ENCODE measurements around the gene EDRF1. TPM values are rescaled to one million over a fixed set of nuclear protein-coding genes. Genes with fewer than 3 reads are reported as not detected.
"Not testable (repeated sequence)": the region's sequence is repeated elsewhere in the genome, so short reads cannot be mapped to it uniquely, and the experiment has no call there.

EDRF1 gene
- polyA plus RNA-seq, 1 donor (not counting 4 experiments of a cell fraction or from before 2014, with no cell fraction given): 20.4 TPM

DNA sequence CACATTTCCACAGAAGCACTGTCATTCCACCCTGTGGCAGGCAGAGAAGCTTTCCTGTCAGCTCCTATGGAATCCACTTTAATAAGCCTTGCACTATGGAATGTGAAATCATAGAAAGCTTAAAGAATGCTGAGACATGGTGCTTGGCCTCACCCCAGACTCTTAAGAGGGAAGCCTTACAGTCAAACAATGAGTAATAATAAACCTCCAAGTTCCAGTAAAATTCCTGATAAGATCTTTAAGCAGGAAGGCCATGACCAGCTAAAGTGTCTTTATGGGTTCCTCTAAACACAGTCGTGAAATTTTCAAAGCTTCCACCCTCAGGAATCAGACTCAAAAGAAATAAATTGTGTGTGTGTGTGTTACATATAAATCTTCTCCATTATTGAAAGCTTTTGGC lies 24.6 kb upstream of the EDRF1 start:
- Histone ChIP-seq H3K79me2 (ENCODE audit: control insufficient read depth, insufficient read depth, low read length) (no peaks in the 10 kb centered on the region), H3K27me3 (ENCODE audit: control insufficient read depth, extremely low read depth, insufficient read depth, low read length) (no peaks in the 10 kb centered on the region), H4K20me1 (ENCODE audit: control insufficient read depth, extremely low read depth, insufficient read depth, low read length) (no peaks in the 10 kb centered on the region), H3K27ac (ENCODE audit: control insufficient read depth, insufficient read depth, low read length) (no peak overlapping the region), H3K9me3 (ENCODE audit: control insufficient read depth, low read depth, low read length) (no peaks in the 10 kb centered on the region), H3K4me1 (ENCODE audit: control insufficient read depth, extremely low read depth, insufficient read depth, low read length) (no peaks in the 10 kb centered on the region), H3K9me1 (ENCODE audit: control insufficient read depth, extremely low read depth, insufficient read depth, low read length) (no peaks in the 10 kb centered on the region), H2AFZ (ENCODE audit: control insufficient read depth, low read length) (no peak overlapping the region), H3K9ac (ENCODE audit: control insufficient read depth, extremely low read depth, insufficient read depth, low read length) (no peak overlapping the region), H3K36me3 (ENCODE audit: control insufficient read depth in 2 of 2, extremely low read depth in 1 of 2, insufficient read depth in 2 of 2, low read length in 2 of 2) (no peaks in the 10 kb centered on the region), H3K4me2 (ENCODE audit: control insufficient read depth, extremely low read depth, insufficient read depth, low read depth, low read length) (no peak overlapping the region), H3K4me3 (ENCODE audit: control insufficient read depth in 2 of 3, extremely low read depth in 1 of 3, insufficient read depth in 2 of 3, low read depth in 1 of 3, low read length in 3 of 3) (no peak overlapping the region)
- no peak for FAIRE-seq
- no peak for TF ChIP-seq EZH2 (IDR thresholded peaks at IDR 0.05; ENCODE audit: low read length)
- TF ChIP-seq, protein P1, sequence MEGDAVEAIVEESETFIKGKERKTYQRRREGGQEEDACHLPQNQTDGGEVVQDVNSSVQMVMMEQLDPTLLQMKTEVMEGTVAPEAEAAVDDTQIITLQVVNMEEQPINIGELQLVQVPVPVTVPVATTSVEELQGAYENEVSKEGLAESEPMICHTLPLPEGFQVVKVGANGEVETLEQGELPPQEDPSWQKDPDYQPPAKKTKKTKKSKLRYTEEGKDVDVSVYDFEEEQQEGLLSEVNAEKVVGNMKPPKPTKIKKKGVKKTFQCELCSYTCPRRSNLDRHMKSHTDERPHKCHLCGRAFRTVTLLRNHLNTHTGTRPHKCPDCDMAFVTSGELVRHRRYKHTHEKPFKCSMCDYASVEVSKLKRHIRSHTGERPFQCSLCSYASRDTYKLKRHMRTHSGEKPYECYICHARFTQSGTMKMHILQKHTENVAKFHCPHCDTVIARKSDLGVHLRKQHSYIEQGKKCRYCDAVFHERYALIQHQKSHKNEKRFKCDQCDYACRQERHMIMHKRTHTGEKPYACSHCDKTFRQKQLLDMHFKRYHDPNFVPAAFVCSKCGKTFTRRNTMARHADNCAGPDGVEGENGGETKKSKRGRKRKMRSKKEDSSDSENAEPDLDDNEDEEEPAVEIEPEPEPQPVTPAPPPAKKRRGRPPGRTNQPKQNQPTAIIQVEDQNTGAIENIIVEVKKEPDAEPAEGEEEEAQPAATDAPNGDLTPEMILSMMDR (optimal IDR thresholded peaks at IDR 0.05 in 1 of 3, IDR thresholded peaks at IDR 0.05 in 1 of 3, conservative IDR thresholded peaks at IDR 0.05 in 1 of 3; ENCODE audit: extremely low read depth in 1 of 3, insufficient read depth in 2 of 3, low read length in 3 of 3): no peak
- DNase-seq (ENCODE audit: low read depth, low spot score): no peak
- dilution Hi-C loops (cut with MboI; ENCODE audit: extremely low pct_ligation_motif_present, low sequenced_read_pairs): no loop called here

DNA sequence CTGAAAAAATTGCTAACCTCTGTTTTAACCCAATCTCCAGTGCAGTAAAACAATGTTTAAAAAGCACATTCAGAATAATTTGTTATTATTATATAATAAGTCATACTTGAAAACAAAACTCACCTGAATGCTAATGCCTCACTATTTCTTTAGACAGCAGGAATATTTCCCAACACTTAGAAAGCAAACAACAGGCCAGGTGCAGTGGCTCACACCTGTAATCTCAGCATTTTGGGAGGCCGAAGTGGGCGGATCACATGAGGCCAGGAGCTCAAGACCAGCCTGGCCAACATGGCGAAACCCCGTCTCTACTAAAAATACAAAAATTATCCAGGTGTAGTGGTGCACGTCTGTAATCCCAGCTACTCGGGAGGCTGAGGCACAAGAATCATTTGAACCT lies 22.6 kb upstream of the EDRF1 start:
- H3K4me1 ChIP-seq (ENCODE audit: control insufficient read depth, extremely low read depth, insufficient read depth, low read length); H3K79me2 ChIP-seq (ENCODE audit: control insufficient read depth, insufficient read depth, low read length); H3K4me2 ChIP-seq (ENCODE audit: control insufficient read depth, extremely low read depth, insufficient read depth, low read depth, low read length); H3K27ac ChIP-seq (ENCODE audit: control insufficient read depth, insufficient read depth, low read length); H2AFZ ChIP-seq (ENCODE audit: control insufficient read depth, low read length); H4K20me1 ChIP-seq (ENCODE audit: control insufficient read depth, extremely low read depth, insufficient read depth, low read length); DNase-seq (ENCODE audit: low read depth, low spot score); H3K4me3 ChIP-seq (ENCODE audit: control insufficient read depth in 2 of 3, extremely low read depth in 1 of 3, insufficient read depth in 2 of 3, low read depth in 1 of 3, low read length in 3 of 3); H3K9ac ChIP-seq (ENCODE audit: control insufficient read depth, extremely low read depth, insufficient read depth, low read length); H3K27me3 ChIP-seq (ENCODE audit: control insufficient read depth, extremely low read depth, insufficient read depth, low read length); dilution Hi-C loops (cut with MboI; ENCODE audit: extremely low pct_ligation_motif_present, low sequenced_read_pairs); H3K9me3 ChIP-seq (ENCODE audit: control insufficient read depth, low read depth, low read length); FAIRE-seq; H3K36me3 ChIP-seq (ENCODE audit: control insufficient read depth in 2 of 2, extremely low read depth in 1 of 2, insufficient read depth in 2 of 2, low read length in 2 of 2); H3K9me1 ChIP-seq (ENCODE audit: control insufficient read depth, extremely low read depth, insufficient read depth, low read length): not testable (repeated sequence)

DNA sequence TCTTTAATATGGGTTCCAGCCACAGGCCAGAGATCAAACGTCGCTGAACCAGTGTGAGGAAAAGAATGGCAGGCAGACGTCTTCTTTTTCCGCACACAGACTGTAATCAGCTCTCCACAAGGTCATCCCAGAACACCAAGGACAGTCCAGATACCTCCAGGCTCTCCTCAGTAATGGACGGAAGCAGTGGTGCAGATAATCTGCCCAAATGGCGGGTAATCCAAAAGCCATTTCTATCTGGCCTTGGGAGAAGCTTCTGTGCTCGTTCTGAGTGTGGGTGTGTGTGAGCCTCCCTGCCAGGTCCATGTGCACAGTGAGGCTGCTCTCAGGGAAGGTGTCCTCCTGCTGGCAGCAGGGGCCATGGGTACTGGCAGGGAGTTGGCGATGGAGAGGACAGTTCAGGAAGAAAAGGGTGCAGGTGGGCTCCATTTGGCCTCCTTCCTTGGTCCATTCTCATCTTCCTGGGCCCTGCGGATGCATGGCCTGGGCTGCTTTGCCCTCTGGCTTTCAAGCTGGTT lies 21.0 kb upstream of the EDRF1 start:
- no peak overlapping the region for H2AFZ ChIP-seq (ENCODE audit: control insufficient read depth, low read length)
- no peak for DNase-seq (ENCODE audit: low read depth, low spot score)
- no peak for TF ChIP-seq EZH2 (IDR thresholded peaks at IDR 0.05; ENCODE audit: low read length)
- TF ChIP-seq, protein P1 (optimal IDR thresholded peaks at IDR 0.05 in 1 of 3, IDR thresholded peaks at IDR 0.05 in 1 of 3, conservative IDR thresholded peaks at IDR 0.05 in 1 of 3; ENCODE audit: extremely low read depth in 1 of 3, insufficient read depth in 2 of 3, low read length in 3 of 3): no peak

More for the DNA sequence above, 21.0 kb upstream of the EDRF1 start:
- H3K4me2 ChIP-seq (ENCODE audit: control insufficient read depth, extremely low read depth, insufficient read depth, low read depth, low read length): no peak overlapping the region
- H3K27ac ChIP-seq (ENCODE audit: control insufficient read depth, insufficient read depth, low read length): no peak overlapping the region
- H3K27me3 ChIP-seq (ENCODE audit: control insufficient read depth, extremely low read depth, insufficient read depth, low read length): no peaks in the 10 kb centered on the region
- FAIRE-seq: no peak
- no peaks in the 10 kb centered on the region for H3K4me1 ChIP-seq (ENCODE audit: control insufficient read depth, extremely low read depth, insufficient read depth, low read length)
- H3K79me2 ChIP-seq (ENCODE audit: control insufficient read depth, insufficient read depth, low read length): no peaks in the 10 kb centered on the region
- dilution Hi-C loops (cut with MboI; ENCODE audit: extremely low pct_ligation_motif_present, low sequenced_read_pairs): no loop called here
- H3K9me3 ChIP-seq (ENCODE audit: control insufficient read depth, low read depth, low read length): no peaks in the 10 kb centered on the region
- no peaks in the 10 kb centered on the region for H3K36me3 ChIP-seq (ENCODE audit: control insufficient read depth in 2 of 2, extremely low read depth in 1 of 2, insufficient read depth in 2 of 2, low read length in 2 of 2)
- H3K9ac ChIP-seq (ENCODE audit: control insufficient read depth, extremely low read depth, insufficient read depth, low read length): no peak overlapping the region
- H3K4me3 ChIP-seq (ENCODE audit: control insufficient read depth in 2 of 3, extremely low read depth in 1 of 3, insufficient read depth in 2 of 3, low read depth in 1 of 3, low read length in 3 of 3): no peak overlapping the region
- H3K9me1 ChIP-seq (ENCODE audit: control insufficient read depth, extremely low read depth, insufficient read depth, low read length): no peaks in the 10 kb centered on the region
- H4K20me1 ChIP-seq (ENCODE audit: control insufficient read depth, extremely low read depth, insufficient read depth, low read length): no peaks in the 10 kb centered on the region

Data from keratinocyte (primary cell).